BE2C (cell line): ENCODE measurements around the gene PCDHGA12.
"Not testable (repeated sequence)": the region's sequence is repeated elsewhere in the genome, so short reads cannot be mapped to it uniquely, and the experiment has no call there.

Experiments used
- DNase-seq: peaks from one replicate; pipeline ENCODE4 v3.0.0-alpha.2; 2020
- H3K27me3 ChIP-seq: fragments of 250-450 bp; sonication (Bioruptor Pico); 2 replicates; pipeline ENCODE4 v1.5.1; 2020; ENCODE audit warnings: mild to moderate bottlenecking
- H3K36me3 ChIP-seq: fragments of 250-450 bp; sonication (Bioruptor Pico); 2 replicates; pipeline ENCODE4 v1.5.1; 2020; ENCODE audit warnings: mild to moderate bottlenecking
- H3K4me1 ChIP-seq: fragments of 250-450 bp; sonication (Bioruptor Pico); 2 replicates; pipeline ENCODE4 v1.5.1; 2020
- H3K4me3 ChIP-seq: 2 replicates; pipeline ENCODE4 v1.5.1; 2011; ENCODE audit warnings: low read depth, low read length
- H3K9me3 ChIP-seq: fragments of 250-450 bp; sonication (Bioruptor Pico); 2 replicates; pipeline ENCODE4 v1.5.1; 2020
- CTCF ChIP-seq: IDR thresholded peaks from 2 replicates; pipeline ENCODE4 v1.5.1; 2012; ENCODE audit warnings: mild to moderate bottlenecking, low read depth, low read length

Gene PCDHGA12

GRCh38 chr5:141417494-141418172, 12.7 kb upstream of the PCDHGA12 start, which contains the start of gene PCDHGB7:
TSS of gene PCDHGB7 (plus strand) at chr5:141417677. CDS start at chr5:141417860, 183 bp downstream.
- peak; percentile 83 for DNase-seq

GRCh38 chr5:141419074-141419880, 11.0 kb upstream of the PCDHGA12 start:
- Histone ChIP-seq H3K36me3 (peaks cover 8% of the 10 kb centered on the region; the same call in 1 of the 2 replicates), H3K4me1 (no peaks in the 10 kb centered on the region), H3K4me3 (no peak overlapping the region), H3K9me3 (no peaks in the 10 kb centered on the region; the same call in 1 of the 2 replicates), H3K27me3 (no peaks in the 10 kb centered on the region)
- no peak for TF ChIP-seq CTCF
- no peak for DNase-seq

More at GRCh38 chr5:141417494-141418172, 12.7 kb upstream of the PCDHGA12 start, which contains the start of gene PCDHGB7:
- not testable (repeated sequence) for H3K4me3 ChIP-seq, H3K4me1 ChIP-seq, H3K27me3 ChIP-seq, H3K36me3 ChIP-seq, H3K9me3 ChIP-seq
- peak; percentile 78 for TF ChIP-seq CTCF

GRCh38 chr5:141420855-141421488, 9.3 kb upstream of the PCDHGA12 start, which contains the start of gene PCDHGA11:
TSS of gene PCDHGA11 (plus strand) at chr5:141421051. CDS start at chr5:141421228, 177 bp downstream.
- H3K9me3 ChIP-seq, result no peaks in the 10 kb centered on the region; the same call in 1 of the 2 replicates
- H3K4me3 ChIP-seq, result no peak within 1 kb of the TSS
- peaks cover 8% of the 10 kb centered on the region; the same call in 1 of the 2 replicates for H3K36me3 ChIP-seq
- peak; percentile 51 for DNase-seq
- no peaks in the 10 kb centered on the region for H3K27me3 ChIP-seq
- H3K4me1 ChIP-seq, result no peaks in the 10 kb centered on the region
- TF ChIP-seq CTCF, result peak; percentile 47

GRCh38 chr5:141421489-141421855, 8.8 kb upstream of the PCDHGA12 start:
- H3K9me3 ChIP-seq, result no peaks in the 10 kb centered on the region; the same call in 1 of the 2 replicates
- TF ChIP-seq CTCF, result no peak
- H3K36me3 ChIP-seq, result peaks cover 8% of the 10 kb centered on the region; the same call in 1 of the 2 replicates

GRCh38 chr5:141422742-141423291, 7.5 kb upstream of the PCDHGA12 start:
- H3K4me1 ChIP-seq, result no peaks in the 10 kb centered on the region
- H3K9me3 ChIP-seq, result peaks cover 5% of the 10 kb centered on the region; the same call in 1 of the 2 replicates
- no peak overlapping the region for H3K4me3 ChIP-seq
- DNase-seq, result no peak
- no peaks in the 10 kb centered on the region for H3K27me3 ChIP-seq
- no peak for TF ChIP-seq CTCF
- peaks cover 13% of the 10 kb centered on the region; the same call in 1 of the 2 replicates for H3K36me3 ChIP-seq

More at GRCh38 chr5:141421489-141421855, 8.8 kb upstream of the PCDHGA12 start:
- Histone ChIP-seq H3K4me1 (no peaks in the 10 kb centered on the region), H3K27me3 (no peaks in the 10 kb centered on the region), H3K4me3 (no peak overlapping the region)
- DNase-seq, result no peak
